ENCODE data around the gene COL26A1.

Gene COL26A1

GRCh38 chr7:101575168-101575567 lies 212.5 kb downstream of the COL26A1 start:
- DNase-seq (ENCODE audit: low spot score), result no peak

- no peak for DNase-seq (ENCODE audit: low spot score)
Observed at GRCh38 chr7:101575721-101576120, 213.0 kb downstream of the COL26A1 start.

- DNase-seq (ENCODE audit: low spot score), result no peak
Observed at GRCh38 chr7:101576998-101577397, 214.3 kb downstream of the COL26A1 start.

DNA sequence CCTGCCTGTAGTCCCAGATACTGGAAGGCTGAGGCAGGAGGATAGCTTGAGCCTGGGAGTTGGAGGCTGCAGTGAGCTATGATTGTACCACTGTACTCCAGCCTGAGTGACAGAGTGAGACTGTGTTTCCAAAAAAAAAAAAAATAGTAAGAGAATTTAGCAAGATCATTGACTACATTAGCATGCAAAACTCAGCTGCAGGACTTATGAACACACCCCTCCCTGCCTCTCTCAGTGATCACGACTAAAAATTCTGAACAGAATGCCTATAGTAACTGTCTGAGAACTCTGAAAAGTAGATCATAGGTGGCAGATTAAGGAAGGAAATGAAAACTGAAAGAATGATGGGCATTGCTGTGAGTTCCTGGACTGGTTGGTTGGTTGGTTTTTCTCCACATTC lies 215.9 kb downstream of the COL26A1 start:
- DNase-seq (ENCODE audit: low spot score), result no peak

- no peak for DNase-seq (ENCODE audit: low spot score)
Observed at GRCh38 chr7:101580596-101580995, 217.9 kb downstream of the COL26A1 start.

GRCh38 chr7:101581891-101582290 lies 219.2 kb downstream of the COL26A1 start:
- no peak for DNase-seq (ENCODE audit: low spot score)

DNA sequence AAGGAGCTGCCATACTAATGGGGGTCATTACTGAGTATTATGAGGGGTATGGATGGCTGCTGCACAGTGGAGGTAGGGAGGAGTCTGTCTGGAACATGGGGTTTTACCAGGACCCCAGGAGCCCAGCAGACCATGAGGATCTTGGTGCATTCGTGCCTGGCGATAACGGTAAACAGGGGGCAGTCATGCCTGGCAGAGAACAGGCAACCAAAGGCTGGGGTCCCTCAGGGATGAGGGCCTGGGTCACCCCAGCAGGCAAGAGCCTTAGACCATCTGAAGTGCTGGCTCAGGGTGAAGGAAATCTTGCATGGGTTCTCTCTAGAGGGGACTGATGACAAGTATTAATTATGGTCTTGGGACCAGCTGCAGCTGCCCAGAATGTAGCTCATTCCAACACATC lies 220.3 kb downstream of the COL26A1 start:
- DNase-seq (ENCODE audit: low spot score), result no peak

- no peak for DNase-seq (ENCODE audit: low spot score)
Observed at GRCh38 chr7:101586078-101586905, 223.6 kb downstream of the COL26A1 start.

DNA sequence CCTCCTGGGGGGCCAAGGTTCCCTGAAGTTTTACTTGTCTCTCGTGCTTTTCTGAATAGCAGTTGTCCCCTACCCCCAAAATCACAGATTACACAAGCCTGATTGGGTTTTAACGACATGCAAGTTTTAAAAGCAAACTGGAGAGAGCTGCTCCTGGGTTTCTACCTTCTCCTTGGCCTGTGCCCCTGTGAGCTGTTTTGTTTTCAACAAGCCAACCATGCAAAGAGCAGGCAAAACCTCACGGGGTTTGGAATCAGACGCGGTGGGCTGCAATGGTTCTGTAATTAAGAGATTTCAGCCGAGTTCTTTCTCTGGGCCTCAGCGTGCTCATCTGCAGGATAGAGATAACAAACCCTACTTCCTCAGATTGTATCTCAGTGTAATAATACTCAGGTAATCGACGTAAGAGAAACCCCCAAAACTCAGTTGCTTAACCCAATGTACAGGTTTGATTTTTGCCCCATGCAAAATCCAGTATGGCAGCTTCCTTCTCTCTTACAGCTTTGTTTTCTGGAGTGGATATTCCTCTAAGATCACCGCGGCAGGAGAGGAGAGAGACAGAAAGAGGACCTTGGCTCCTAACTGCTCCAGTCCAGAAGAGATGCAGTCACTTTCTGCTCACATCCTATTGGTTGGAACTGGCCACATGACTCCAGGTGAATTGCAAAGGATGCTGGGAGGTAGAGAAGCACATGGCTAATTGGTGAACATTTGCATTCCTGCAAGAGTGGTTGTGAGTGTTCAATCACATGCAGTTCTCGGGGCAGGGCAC lies 224.4 kb downstream of the COL26A1 start:
- no peak for DNase-seq (ENCODE audit: low spot score)

GRCh38 chr7:101588131-101588935 lies 225.7 kb downstream of the COL26A1 start:
- DNase-seq (ENCODE audit: low spot score), result peak; percentile 43

- no peak for DNase-seq (ENCODE audit: low spot score)
Observed at GRCh38 chr7:101589052-101589451, 226.4 kb downstream of the COL26A1 start.

- no peak for DNase-seq (ENCODE audit: low spot score)
Observed at GRCh38 chr7:101589976-101590662, 227.4 kb downstream of the COL26A1 start.

DNA sequence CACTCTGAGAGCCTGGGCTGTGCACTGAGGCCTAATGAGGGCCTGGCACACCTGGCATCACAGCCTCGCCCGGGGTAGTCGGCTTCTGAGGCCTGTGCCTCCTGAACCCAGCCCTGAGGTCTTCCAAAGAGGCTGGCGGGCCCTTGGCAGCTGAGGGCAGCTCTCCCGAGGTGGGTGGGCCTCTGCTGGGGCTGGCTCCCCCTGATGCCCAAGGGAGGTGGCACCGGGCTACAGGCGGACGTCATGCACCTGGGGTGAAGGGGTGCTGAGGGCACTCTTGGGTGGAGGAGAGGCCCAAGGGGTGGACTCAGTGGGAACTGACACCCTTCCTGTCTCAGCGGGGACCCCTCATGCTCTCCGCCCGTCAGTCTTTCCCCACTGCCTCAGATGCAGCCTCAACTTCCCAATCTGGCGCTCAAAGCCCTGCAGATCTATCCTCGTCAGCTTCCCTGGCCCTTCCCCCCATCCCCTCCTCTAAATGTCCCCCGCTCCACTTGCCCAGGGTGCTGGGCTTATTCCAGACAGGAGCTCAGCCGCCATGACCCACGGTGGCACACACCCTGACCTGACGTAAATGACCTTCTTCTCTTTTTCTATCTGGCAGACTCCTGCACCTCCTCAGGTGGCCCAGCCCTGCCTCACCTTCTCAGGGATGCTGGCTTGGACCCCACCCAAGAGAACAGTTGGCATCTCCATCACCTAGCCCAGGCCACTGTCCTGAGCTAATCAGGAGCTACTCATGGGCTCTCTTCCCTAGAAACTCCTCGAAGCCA lies 228.2 kb downstream of the COL26A1 start:
- DNase-seq (ENCODE audit: low spot score), result no peak

DNA sequence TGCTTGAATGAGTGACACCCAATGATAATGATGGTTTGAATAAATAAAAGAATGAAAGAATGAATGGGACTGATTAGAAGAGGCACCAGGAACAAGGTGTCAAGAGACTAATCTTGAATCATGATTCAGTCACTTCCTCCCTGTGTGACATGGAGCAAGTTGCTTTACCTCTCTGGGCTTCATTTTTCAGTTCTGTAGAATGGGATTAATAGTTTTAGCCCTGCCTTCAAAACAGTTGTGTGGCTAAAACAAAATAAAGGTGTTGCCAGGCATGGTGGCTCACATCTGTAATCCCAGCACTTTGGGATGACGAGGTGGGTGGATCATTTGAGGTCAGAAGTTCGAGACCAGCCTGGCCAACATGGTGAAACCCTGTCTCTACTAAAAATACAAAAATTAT lies 228.8 kb downstream of the COL26A1 start:
- no peak for DNase-seq (ENCODE audit: low spot score)

DNA sequence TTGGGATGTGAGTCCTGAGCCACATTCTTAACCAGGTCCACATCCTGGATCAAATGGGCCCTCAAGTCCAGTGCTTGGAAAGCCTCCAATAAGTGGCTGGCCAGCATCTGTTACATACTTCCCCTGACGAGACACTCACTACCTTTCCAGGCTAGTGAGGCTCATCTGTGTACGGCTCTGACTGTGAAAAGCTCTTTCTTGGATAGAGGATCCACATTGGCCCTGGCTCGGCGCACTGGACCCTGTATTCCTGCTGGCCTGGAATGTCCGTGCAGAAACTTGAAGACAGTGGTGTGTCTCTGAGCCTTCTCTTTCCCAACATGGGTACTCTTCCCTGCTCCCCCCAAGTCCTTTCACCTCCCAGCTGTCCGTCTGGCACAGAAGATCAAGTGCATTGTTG lies 230.9 kb downstream of the COL26A1 start:
- DNase-seq (ENCODE audit: low spot score), result no peak

DNA sequence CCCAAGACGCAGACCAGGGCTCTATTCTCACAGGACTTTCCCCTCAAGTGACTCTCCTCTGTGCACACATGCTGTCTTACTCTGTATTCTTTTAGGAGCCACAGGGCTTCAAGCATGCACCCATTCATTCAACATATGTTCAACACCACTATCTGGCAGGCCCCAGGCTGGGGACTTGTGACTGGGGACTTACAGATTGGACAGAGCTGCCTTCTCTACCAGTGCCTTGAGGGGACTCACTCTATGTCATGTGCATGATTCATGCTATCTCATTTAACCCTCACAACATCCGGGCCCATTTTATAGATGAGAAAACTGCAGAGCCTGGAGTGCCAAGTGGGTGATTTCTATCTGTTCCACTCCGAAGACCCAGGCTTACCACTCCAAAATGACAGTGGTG lies 232.1 kb downstream of the COL26A1 start:
- DNase-seq (ENCODE audit: low spot score), result no peak

DNA sequence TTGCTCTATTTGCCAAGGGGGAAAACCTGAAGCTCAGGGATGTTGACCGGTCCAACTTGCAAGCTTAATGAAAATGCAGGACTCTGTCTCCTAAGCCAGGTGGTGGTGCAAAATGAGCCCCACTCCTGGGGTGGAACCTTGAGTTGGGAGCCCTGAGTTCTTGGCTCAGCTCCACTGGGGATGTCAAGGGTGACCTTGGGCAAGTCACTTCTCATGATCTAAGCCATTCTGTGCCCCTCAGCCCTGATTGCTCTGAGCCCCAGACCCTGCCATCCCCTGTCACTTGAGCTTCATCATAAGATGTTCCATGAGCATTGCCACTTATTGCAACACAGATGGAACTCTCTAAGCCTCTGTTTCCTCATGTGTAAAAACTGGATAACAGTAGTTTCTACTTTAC lies 232.6 kb downstream of the COL26A1 start:
- DNase-seq (ENCODE audit: low spot score), result no peak

GRCh38 chr7:101595766-101596537 lies 233.3 kb downstream of the COL26A1 start:
- no peak for DNase-seq (ENCODE audit: low spot score)

GRCh38 chr7:101596898-101597297 lies 234.2 kb downstream of the COL26A1 start:
- DNase-seq (ENCODE audit: low spot score), result no peak

GRCh38 chr7:101597941-101598340 lies 235.3 kb downstream of the COL26A1 start:
- DNase-seq (ENCODE audit: low spot score), result no peak

All from AG08395 (cell line).